ENCODE data around the gene MBD3. TPM values are rescaled to one million over a fixed set of nuclear protein-coding genes. Genes with fewer than 3 reads are reported as not detected.

MBD3 gene
- total RNA-seq, 1 donor from 2014 or later = 71.9 TPM

DNA sequence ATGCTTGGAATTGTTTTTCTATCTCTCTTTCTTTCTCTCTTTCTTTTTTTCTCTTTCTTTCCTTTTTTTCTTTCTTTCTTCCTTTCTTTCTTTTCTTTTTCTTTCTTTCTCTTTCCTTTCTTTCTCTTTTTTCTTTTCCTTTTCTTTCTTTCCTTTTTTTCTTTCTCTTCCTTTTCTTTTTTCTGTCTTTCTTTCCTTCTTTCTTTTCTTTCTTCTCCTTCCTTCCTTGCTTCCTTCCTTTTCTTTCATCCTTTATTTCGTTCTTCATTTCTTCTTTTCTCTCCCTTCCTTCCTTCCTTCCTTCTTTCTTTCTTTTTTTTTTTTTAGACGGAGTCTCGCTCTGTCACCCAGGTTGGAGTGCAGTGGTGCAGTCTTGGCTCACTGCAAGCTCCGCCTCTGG is 22.7 kb downstream of the MBD3 start:
- peaks cover 25% of the 10 kb centered on the region for H3K79me2 ChIP-seq (ENCODE audit: insufficient read depth, low read length)
- no peaks in the 10 kb centered on the region for H3K36me3 Mint-ChIP-seq (ENCODE audit: low read depth, unreplicated experiment)
- peaks cover 10% of the 10 kb centered on the region for H3K4me1 ChIP-seq (ENCODE audit: insufficient read depth, low read length)
- TF ChIP-seq, protein P1, sequence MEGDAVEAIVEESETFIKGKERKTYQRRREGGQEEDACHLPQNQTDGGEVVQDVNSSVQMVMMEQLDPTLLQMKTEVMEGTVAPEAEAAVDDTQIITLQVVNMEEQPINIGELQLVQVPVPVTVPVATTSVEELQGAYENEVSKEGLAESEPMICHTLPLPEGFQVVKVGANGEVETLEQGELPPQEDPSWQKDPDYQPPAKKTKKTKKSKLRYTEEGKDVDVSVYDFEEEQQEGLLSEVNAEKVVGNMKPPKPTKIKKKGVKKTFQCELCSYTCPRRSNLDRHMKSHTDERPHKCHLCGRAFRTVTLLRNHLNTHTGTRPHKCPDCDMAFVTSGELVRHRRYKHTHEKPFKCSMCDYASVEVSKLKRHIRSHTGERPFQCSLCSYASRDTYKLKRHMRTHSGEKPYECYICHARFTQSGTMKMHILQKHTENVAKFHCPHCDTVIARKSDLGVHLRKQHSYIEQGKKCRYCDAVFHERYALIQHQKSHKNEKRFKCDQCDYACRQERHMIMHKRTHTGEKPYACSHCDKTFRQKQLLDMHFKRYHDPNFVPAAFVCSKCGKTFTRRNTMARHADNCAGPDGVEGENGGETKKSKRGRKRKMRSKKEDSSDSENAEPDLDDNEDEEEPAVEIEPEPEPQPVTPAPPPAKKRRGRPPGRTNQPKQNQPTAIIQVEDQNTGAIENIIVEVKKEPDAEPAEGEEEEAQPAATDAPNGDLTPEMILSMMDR (IDR thresholded peaks at IDR 0.05; ENCODE audit: insufficient read depth, low read depth, low read length) = no peak
- TF ChIP-seq EZH2 (IDR thresholded peaks at IDR 0.05; ENCODE audit: insufficient read depth, low read length) = no peak
- H3K27me3 Mint-ChIP-seq (ENCODE audit: low read depth, unreplicated experiment) = peaks cover 5% of the 10 kb centered on the region
- H3K4me3 Mint-ChIP-seq (ENCODE audit: unreplicated experiment) = peak overlapping the region; percentile 71
- H3K4me2 ChIP-seq (ENCODE audit: low read length) = no peak overlapping the region
- H3K9ac ChIP-seq (ENCODE audit: low read length) = no peak overlapping the region
- peaks cover 19% of the 10 kb centered on the region for H4K20me1 ChIP-seq (ENCODE audit: insufficient read depth, low read length)
- no peak overlapping the region for H3K27ac ChIP-seq (ENCODE audit: low read depth, low read length)
- H3K9me3 ChIP-seq (ENCODE audit: insufficient read depth, low read depth, low read length) = no peaks in the 10 kb centered on the region
- no peaks in the 10 kb centered on the region for H3K27me3 ChIP-seq (ENCODE audit: insufficient read depth, low read length)
- DNase-seq (ENCODE audit: low read depth) (no peak), FAIRE-seq (no peak)
- no peak overlapping the region for H3K4me3 ChIP-seq (ENCODE audit: insufficient read depth, low read depth, low read length)
- no peaks in the 10 kb centered on the region for H3K36me3 ChIP-seq (ENCODE audit: insufficient read depth, low read length)
- H3K9me3 Mint-ChIP-seq (ENCODE audit: unreplicated experiment) = no peaks in the 10 kb centered on the region
- H2AFZ ChIP-seq (ENCODE audit: low read depth, low read length) = no peak overlapping the region
- H3K27ac Mint-ChIP-seq (ENCODE audit: unreplicated experiment) = peak overlapping the region; percentile 62
- no peaks in the 10 kb centered on the region for H3K4me1 Mint-ChIP-seq (ENCODE audit: low read depth, unreplicated experiment)

DNA sequence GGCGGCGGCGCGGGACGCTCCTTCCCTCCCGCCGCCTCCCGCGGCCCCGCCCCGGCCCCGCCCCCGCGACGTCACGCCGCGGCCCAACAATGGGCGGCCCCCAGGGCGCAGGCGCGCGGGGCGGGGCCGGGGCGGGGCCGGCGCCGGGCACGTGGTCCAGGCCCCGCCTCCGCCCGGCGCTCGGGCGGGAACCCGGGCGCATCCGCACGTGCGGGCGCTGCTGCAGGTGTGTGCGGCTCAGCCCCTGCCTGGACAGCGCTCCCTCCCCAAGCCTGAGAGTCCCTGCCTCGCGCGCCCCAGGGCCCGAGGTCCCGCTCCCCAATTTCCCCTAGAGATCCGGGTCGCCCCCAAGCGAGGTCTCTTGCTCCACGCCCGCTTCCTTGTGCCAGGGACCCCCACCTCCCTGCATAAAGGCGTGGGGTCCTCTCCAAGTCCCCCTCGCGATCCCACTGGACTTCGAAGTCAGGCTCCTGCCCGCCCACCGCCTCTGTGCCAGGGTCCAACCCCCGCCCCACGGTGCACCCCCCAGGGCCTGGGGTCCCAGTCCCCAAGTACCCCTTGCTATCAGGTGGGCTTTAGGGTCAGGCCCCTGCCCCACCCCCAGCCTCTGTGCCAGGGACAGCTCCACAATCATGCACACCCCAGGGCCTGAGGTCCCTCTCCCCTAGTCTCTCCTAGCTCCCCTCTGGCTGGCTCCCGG is 24.2 kb downstream of the MBD3 start, which contains the start of gene MEX3D:
TSS of gene MEX3D (minus strand) at position 6 of the 700 bp plus-strand sequence. CDS start 267 bp downstream, outside the sequence.
- Histone ChIP-seq H3K4me3 (ENCODE audit: insufficient read depth, low read depth, low read length) (peak within 1 kb of the TSS; percentile 78), H3K27me3 (ENCODE audit: insufficient read depth, low read length) (no peaks in the 10 kb centered on the region), H3K4me1 (ENCODE audit: insufficient read depth, low read length) (peaks cover 10% of the 10 kb centered on the region), H3K36me3 (ENCODE audit: insufficient read depth, low read length) (no peaks in the 10 kb centered on the region), H4K20me1 (ENCODE audit: insufficient read depth, low read length) (peaks cover 34% of the 10 kb centered on the region), H3K4me2 (ENCODE audit: low read length) (peak within 1 kb of the TSS; percentile 98), H2AFZ (ENCODE audit: low read depth, low read length) (peak within 1 kb of the TSS; percentile 18), H3K27ac (ENCODE audit: low read depth, low read length) (peak within 1 kb of the TSS; percentile 97), H3K9ac (ENCODE audit: low read length) (peak within 1 kb of the TSS; percentile 99), H3K9me3 (ENCODE audit: insufficient read depth, low read depth, low read length) (no peaks in the 10 kb centered on the region), H3K79me2 (ENCODE audit: insufficient read depth, low read length) (peaks cover 40% of the 10 kb centered on the region)
- TF ChIP-seq, protein P1 (IDR thresholded peaks at IDR 0.05; ENCODE audit: insufficient read depth, low read depth, low read length) = no peak
- TF ChIP-seq EZH2 (IDR thresholded peaks at IDR 0.05; ENCODE audit: insufficient read depth, low read length) = no peak
- Mint-ChIP-seq H3K9me3 (ENCODE audit: unreplicated experiment) (no peaks in the 10 kb centered on the region), H3K4me3 (ENCODE audit: unreplicated experiment) (peak within 1 kb of the TSS; percentile 82), H3K27ac (ENCODE audit: unreplicated experiment) (no peak within 1 kb of the TSS), H3K27me3 (ENCODE audit: low read depth, unreplicated experiment) (peaks cover 5% of the 10 kb centered on the region), H3K36me3 (ENCODE audit: low read depth, unreplicated experiment) (no peaks in the 10 kb centered on the region), H3K4me1 (ENCODE audit: low read depth, unreplicated experiment) (no peaks in the 10 kb centered on the region)
- no peak for FAIRE-seq
- DNase-seq (ENCODE audit: low read depth) = peak; percentile 4

DNA sequence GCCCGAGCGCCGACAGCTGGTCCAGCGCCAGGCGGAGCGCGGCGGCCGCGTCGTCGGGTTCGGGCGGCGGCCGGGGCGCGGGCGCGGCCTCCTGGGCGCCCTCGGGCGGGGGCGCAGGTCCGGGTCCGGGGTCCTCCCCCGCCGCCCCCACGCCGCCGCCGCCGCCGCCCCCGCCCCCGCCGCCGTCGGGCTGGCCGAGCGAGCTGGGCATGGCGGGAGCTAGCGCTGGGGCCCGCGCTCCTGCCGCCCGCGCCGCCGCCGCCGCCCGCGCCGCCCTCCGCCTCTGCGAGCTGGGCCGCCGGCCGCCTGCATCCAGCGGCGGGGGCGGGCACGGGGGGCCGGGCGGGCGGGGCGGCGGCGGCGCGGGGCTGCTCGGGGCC is 24.8 kb downstream of the MBD3 start:
- DNase-seq (ENCODE audit: low read depth) (no peak), FAIRE-seq (no peak)
- Mint-ChIP-seq H3K9me3 (ENCODE audit: unreplicated experiment) (no peaks in the 10 kb centered on the region), H3K4me1 (ENCODE audit: low read depth, unreplicated experiment) (no peaks in the 10 kb centered on the region), H3K36me3 (ENCODE audit: low read depth, unreplicated experiment) (peaks cover 2% of the 10 kb centered on the region), H3K27ac (ENCODE audit: unreplicated experiment) (no peak overlapping the region), H3K27me3 (ENCODE audit: low read depth, unreplicated experiment) (peaks cover 5% of the 10 kb centered on the region), H3K4me3 (ENCODE audit: unreplicated experiment) (no peak overlapping the region)
- no peak overlapping the region for H3K4me3 ChIP-seq (ENCODE audit: insufficient read depth, low read depth, low read length)
- H2AFZ ChIP-seq (ENCODE audit: low read depth, low read length) = no peak overlapping the region
- H4K20me1 ChIP-seq (ENCODE audit: insufficient read depth, low read length) = peaks cover 41% of the 10 kb centered on the region
- H3K36me3 ChIP-seq (ENCODE audit: insufficient read depth, low read length) = no peaks in the 10 kb centered on the region
- peaks cover 46% of the 10 kb centered on the region for H3K79me2 ChIP-seq (ENCODE audit: insufficient read depth, low read length)
- TF ChIP-seq, protein P1 (IDR thresholded peaks at IDR 0.05; ENCODE audit: insufficient read depth, low read depth, low read length) = no peak
- no peak for TF ChIP-seq EZH2 (IDR thresholded peaks at IDR 0.05; ENCODE audit: insufficient read depth, low read length)
- peaks cover 10% of the 10 kb centered on the region for H3K4me1 ChIP-seq (ENCODE audit: insufficient read depth, low read length)
- H3K27me3 ChIP-seq (ENCODE audit: insufficient read depth, low read length) = no peaks in the 10 kb centered on the region
- peak overlapping the region; percentile 99 for H3K9ac ChIP-seq (ENCODE audit: low read length)
- H3K9me3 ChIP-seq (ENCODE audit: insufficient read depth, low read depth, low read length) = no peaks in the 10 kb centered on the region
- H3K27ac ChIP-seq (ENCODE audit: low read depth, low read length) = no peak overlapping the region
- peak overlapping the region; percentile 98 for H3K4me2 ChIP-seq (ENCODE audit: low read length)

All from astrocyte (in vitro differentiated cells and primary cell).